GM21447 (cell line): ENCODE measurements around the gene LCORL.
"Not testable (repeated sequence)": the region's sequence is repeated elsewhere in the genome, so short reads cannot be mapped to it uniquely, and the experiment has no call there.

Experiments used
- ATAC-seq: cut with Tn5 transposase; IDR thresholded peaks from one replicate; pipeline ENCODE4 v1.9.1; 2021; ENCODE audit not compliant: unreplicated experiment

The LCORL gene

GRCh38 chr4:18020671-18021469, 685 bp downstream of the LCORL start:
- peak; percentile 14 for ATAC-seq

- ATAC-seq = no peak
Observed at GRCh38 chr4:18020145-18020670, 1.3 kb downstream of the LCORL start.

- no peak for ATAC-seq
Observed at GRCh38 chr4:18014269-18014668, 7.3 kb downstream of the LCORL start.

- no peak for ATAC-seq
Observed at GRCh38 chr4:18012807-18013462, 8.6 kb downstream of the LCORL start.

GRCh38 chr4:18012134-18012806, 9.3 kb downstream of the LCORL start:
- no peak for ATAC-seq

- no peak for ATAC-seq
Observed at GRCh38 chr4:18007625-18008024, 13.9 kb downstream of the LCORL start.

- not testable (repeated sequence) for ATAC-seq
Observed at GRCh38 chr4:18006432-18006831, 15.1 kb downstream of the LCORL start.

GRCh38 chr4:17997129-17997528, 24.4 kb downstream of the LCORL start:
- ATAC-seq = no peak

GRCh38 chr4:17995165-17995564, 26.4 kb downstream of the LCORL start:
- no peak for ATAC-seq

- ATAC-seq = no peak
Observed at GRCh38 chr4:17985832-17986231, 35.7 kb downstream of the LCORL start.

- no peak for ATAC-seq
Observed at GRCh38 chr4:17981063-17981462, 40.5 kb downstream of the LCORL start.

- ATAC-seq = no peak
Observed at GRCh38 chr4:17968721-17969120, 52.8 kb downstream of the LCORL start.

GRCh38 chr4:17967078-17967477, 54.5 kb downstream of the LCORL start:
- no peak for ATAC-seq

- no peak for ATAC-seq
Observed at GRCh38 chr4:17966312-17966711, 55.2 kb downstream of the LCORL start.

- ATAC-seq = no peak
Observed at GRCh38 chr4:17964576-17964975, 57.0 kb downstream of the LCORL start.

- ATAC-seq = no peak
Observed at GRCh38 chr4:17962171-17962570, 59.4 kb downstream of the LCORL start.

- no peak for ATAC-seq
Observed at GRCh38 chr4:17961249-17961648, 60.3 kb downstream of the LCORL start.

GRCh38 chr4:17958181-17958580, 63.4 kb downstream of the LCORL start:
- no peak for ATAC-seq

- ATAC-seq = no peak
Observed at GRCh38 chr4:17957688-17958087, 63.9 kb downstream of the LCORL start.

GRCh38 chr4:17956245-17956644, 65.3 kb downstream of the LCORL start:
- no peak for ATAC-seq

GRCh38 chr4:17945303-17945702, 76.3 kb downstream of the LCORL start:
- no peak for ATAC-seq

GRCh38 chr4:17941731-17942130, 79.8 kb downstream of the LCORL start:
- no peak for ATAC-seq
